RWPE2 (cell line): ENCODE measurements around the gene DAAM1.

Experiments
- ATAC-seq: fragments of 200-7000 bp; cut with Tn5 transposase; 3 replicates; pipeline ENCODE4 v1.9.1; 2021; ENCODE audit warnings: low read depth
- DNase-seq: peaks from one replicate; pipeline ENCODE4 v3.0.0-alpha.2; 2020; ENCODE audit warnings: low spot score
- H3K27ac ChIP-seq: fragments of 450-650 bp; 2 replicates; pipeline ENCODE4 v1.5.1; 2017; ENCODE audit warnings: mild to moderate bottlenecking; ENCODE audit not compliant: poor library complexity, severe bottlenecking
- H3K27me3 ChIP-seq: fragments of 250-450 bp; sonication (Bioruptor Pico); 2 replicates; pipeline ENCODE4 v1.5.1; 2021; ENCODE audit warnings: mild to moderate bottlenecking, moderate library complexity; ENCODE audit not compliant: insufficient read depth, poor library complexity, severe bottlenecking
- H3K36me3 ChIP-seq: fragments of 250-450 bp; sonication (Bioruptor Pico); 2 replicates; pipeline ENCODE4 v1.5.1; 2020; ENCODE audit warnings: low read depth, mild to moderate bottlenecking, moderate library complexity
- H3K4me1 ChIP-seq: fragments of 250-450 bp; sonication (Bioruptor Pico); 2 replicates; pipeline ENCODE4 v1.5.1; 2021; ENCODE audit warnings: mild to moderate bottlenecking, moderate library complexity; ENCODE audit not compliant: insufficient read depth, poor library complexity, severe bottlenecking
- H3K4me3 ChIP-seq: fragments of 250-450 bp; sonication (Bioruptor Pico); 2 replicates; pipeline ENCODE4 v1.5.1; 2021; ENCODE audit warnings: mild to moderate bottlenecking, moderate library complexity; ENCODE audit not compliant: severe bottlenecking
- H3K9me3 ChIP-seq: fragments of 250-450 bp; sonication (Bioruptor Pico); 2 replicates; pipeline ENCODE4 v1.5.1; 2021; ENCODE audit warnings: mild to moderate bottlenecking, moderate library complexity; ENCODE audit not compliant: severe bottlenecking
- TF ChIP-seq, protein P1 (sequence below): fragments of 450-650 bp; IDR thresholded peaks from one replicate; pipeline ENCODE4 v1.5.1; 2017; ENCODE audit warnings: mild to moderate bottlenecking, moderate library complexity; ENCODE audit not compliant: poor library complexity, severe bottlenecking

The DAAM1 gene

DNA sequence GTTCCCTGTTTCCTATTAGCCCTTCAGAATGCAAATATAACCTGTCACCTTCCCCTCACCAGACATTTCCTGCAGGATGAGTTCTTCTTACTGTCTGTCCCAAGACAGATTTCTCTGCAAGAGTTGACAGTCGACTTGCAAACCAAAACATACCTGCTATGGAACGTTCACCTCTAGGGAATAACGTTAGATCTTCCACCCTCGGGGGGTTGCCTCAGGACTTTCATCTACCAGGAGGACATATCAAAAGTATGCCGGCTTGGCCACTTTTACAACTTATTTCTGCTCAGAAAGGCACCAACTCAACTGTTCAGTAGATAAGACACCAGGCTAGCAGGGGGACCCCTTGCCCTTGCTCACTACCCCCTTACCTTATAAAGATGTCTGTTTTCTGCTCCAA, 92.5 kb downstream of the DAAM1 start:
- H3K27me3 ChIP-seq = no peaks in the 10 kb centered on the region
- TF ChIP-seq, protein P1, sequence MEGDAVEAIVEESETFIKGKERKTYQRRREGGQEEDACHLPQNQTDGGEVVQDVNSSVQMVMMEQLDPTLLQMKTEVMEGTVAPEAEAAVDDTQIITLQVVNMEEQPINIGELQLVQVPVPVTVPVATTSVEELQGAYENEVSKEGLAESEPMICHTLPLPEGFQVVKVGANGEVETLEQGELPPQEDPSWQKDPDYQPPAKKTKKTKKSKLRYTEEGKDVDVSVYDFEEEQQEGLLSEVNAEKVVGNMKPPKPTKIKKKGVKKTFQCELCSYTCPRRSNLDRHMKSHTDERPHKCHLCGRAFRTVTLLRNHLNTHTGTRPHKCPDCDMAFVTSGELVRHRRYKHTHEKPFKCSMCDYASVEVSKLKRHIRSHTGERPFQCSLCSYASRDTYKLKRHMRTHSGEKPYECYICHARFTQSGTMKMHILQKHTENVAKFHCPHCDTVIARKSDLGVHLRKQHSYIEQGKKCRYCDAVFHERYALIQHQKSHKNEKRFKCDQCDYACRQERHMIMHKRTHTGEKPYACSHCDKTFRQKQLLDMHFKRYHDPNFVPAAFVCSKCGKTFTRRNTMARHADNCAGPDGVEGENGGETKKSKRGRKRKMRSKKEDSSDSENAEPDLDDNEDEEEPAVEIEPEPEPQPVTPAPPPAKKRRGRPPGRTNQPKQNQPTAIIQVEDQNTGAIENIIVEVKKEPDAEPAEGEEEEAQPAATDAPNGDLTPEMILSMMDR = no peak
- no peaks in the 10 kb centered on the region for H3K9me3 ChIP-seq
- peak overlapping the region; percentile 93 for H3K27ac ChIP-seq
- H3K4me1 ChIP-seq = peaks cover 52% of the 10 kb centered on the region
- H3K36me3 ChIP-seq = no peaks in the 10 kb centered on the region
- no peak for DNase-seq
- H3K4me3 ChIP-seq = no peak overlapping the region
- ATAC-seq = no peak

DNA sequence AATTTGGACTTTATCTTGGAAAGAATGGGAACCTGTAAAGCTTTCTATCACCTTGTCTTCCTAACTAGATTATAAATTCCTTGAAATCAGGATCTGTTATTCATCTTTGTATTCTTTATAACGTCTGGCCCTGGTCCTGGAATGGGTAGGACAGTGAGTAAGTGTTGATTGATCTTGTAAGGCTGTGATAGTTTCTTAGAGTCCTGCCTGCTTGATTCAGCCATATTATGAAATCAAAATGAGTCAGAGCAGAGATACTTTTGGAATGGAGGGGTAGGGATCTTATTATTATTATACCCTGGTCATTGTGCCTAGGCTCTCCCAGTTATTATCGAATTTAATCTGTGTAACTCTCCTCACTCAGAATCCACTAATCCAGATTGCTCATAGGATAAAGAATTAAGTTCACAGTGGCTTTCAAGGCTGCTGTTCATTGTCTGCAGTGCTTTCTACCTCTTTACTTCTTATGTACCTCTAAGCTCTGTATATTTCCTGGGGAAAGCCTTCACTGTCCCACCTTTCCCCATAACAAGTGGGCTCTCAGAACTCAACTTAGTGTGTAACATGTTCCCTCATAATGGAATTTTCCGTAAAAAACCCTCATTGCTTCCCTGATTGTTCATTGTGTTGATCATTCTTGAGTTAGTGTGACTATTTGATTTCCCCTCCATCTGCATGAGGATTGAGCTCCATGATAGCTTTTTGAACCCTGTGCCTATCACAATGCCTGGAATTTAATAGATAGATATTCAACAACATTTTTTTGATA, 93.3 kb downstream of the DAAM1 start:
- H3K9me3 ChIP-seq = no peaks in the 10 kb centered on the region
- DNase-seq (no peak), ATAC-seq (peak; percentile 64)
- H3K4me1 ChIP-seq = peaks cover 47% of the 10 kb centered on the region
- H3K27ac ChIP-seq = peak overlapping the region; percentile 93
- no peak overlapping the region for H3K4me3 ChIP-seq
- H3K36me3 ChIP-seq = no peaks in the 10 kb centered on the region
- no peaks in the 10 kb centered on the region for H3K27me3 ChIP-seq
- TF ChIP-seq, protein P1 = no peak

DNA sequence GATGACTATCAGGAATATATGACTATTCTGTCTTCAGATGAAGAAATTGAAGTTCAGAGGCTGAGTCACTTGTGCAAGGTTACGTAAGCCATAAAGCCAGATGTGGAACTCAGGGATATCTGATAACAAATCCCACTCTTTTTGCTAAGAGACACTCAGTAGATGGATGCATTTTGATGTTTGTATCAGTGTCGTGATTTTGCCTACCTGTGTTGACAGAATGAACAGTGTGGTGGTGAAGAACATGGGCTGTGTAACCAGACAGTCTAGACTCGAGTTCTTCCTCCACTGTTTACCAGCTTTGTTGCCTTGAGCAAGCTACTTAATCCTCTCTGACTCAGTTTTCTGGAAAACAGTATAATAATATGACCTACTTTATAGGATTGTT, 93.9 kb downstream of the DAAM1 start:
- peaks cover 47% of the 10 kb centered on the region for H3K4me1 ChIP-seq
- H3K4me3 ChIP-seq = no peak overlapping the region
- DNase-seq = no peak
- no peaks in the 10 kb centered on the region for H3K27me3 ChIP-seq
- H3K27ac ChIP-seq = peak overlapping the region; percentile 93
- H3K36me3 ChIP-seq = no peaks in the 10 kb centered on the region
- H3K9me3 ChIP-seq = no peaks in the 10 kb centered on the region
- TF ChIP-seq, protein P1 = no peak
- ATAC-seq = peak; percentile 60

DNA sequence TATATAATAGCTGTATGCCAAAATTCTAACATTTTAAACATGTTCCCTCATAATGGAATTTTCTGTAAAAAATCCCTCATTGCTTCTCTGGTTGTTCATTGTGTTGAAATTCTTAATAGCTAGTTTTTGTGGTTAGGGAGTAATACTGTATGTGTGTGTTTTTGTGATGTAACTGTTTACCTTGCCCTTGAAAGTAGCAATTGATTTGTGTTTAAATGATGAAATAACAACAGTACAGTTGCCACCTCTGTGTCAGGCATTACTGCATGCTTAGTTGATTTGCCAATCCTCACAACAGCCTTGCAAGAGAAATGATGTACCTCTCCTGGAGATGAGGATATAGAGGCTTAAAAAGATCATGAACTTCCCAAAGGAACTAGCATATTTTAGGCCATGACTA, 94.9 kb downstream of the DAAM1 start:
- H3K27ac ChIP-seq = peak overlapping the region; percentile 93
- DNase-seq (no peak), ATAC-seq (peak; percentile 53)
- no peak overlapping the region for H3K4me3 ChIP-seq
- no peaks in the 10 kb centered on the region for H3K27me3 ChIP-seq
- H3K36me3 ChIP-seq = no peaks in the 10 kb centered on the region
- no peaks in the 10 kb centered on the region for H3K9me3 ChIP-seq
- peaks cover 38% of the 10 kb centered on the region for H3K4me1 ChIP-seq
- TF ChIP-seq, protein P1 = no peak

DNA sequence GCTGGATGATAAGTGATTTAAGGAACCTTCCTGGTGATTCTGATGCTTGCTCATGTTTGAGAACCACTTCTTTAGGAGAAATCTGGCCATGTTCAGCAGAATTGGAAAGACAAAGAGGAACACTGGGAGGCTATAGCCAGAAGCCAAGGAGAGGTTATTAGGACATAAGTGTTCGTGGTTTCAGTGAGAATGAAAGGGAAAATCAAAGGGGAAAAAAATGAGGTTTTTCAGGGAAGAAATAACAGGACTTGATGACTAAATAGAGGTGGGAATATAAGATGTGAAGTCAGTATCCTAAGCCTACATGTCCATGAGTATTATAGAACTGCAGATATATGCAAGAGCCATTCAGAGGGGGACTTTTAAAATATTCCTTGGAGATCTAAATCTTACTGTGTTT, 95.6 kb downstream of the DAAM1 start:
- TF ChIP-seq, protein P1 = no peak
- no peaks in the 10 kb centered on the region for H3K36me3 ChIP-seq
- H3K9me3 ChIP-seq = no peaks in the 10 kb centered on the region
- H3K27me3 ChIP-seq = no peaks in the 10 kb centered on the region
- ATAC-seq (no peak), DNase-seq (no peak)
- no peak overlapping the region for H3K4me3 ChIP-seq
- peak overlapping the region; percentile 93 for H3K27ac ChIP-seq
- peaks cover 31% of the 10 kb centered on the region for H3K4me1 ChIP-seq
